Progenitor cell of endocrine pancreas (in vitro differentiated cells): ENCODE results near the gene CLEC4G. TPM values are rescaled to one million over a fixed set of nuclear protein-coding genes. Genes with fewer than 3 reads are reported as not detected.

ENCODE experiments used
- DNase-seq: peaks from one replicate; pipeline ENCODE4 v3.0.0; 2021; ENCODE audit warnings: low spot score; ENCODE audit not compliant: unreplicated experiment
- H3K27ac Mint-ChIP-seq: 2 replicates; pipeline ENCODE4 v1.8.0; 2021; ENCODE audit warnings: mild to moderate bottlenecking, moderate library complexity, mixed read lengths
- H3K27me3 Mint-ChIP-seq: 2 replicates; pipeline ENCODE4 v1.8.0; 2021; ENCODE audit warnings: mixed read lengths
- H3K36me3 Mint-ChIP-seq: 2 replicates; pipeline ENCODE4 v1.8.0; 2022; ENCODE audit warnings: mixed read lengths; ENCODE audit not compliant: insufficient read depth
- H3K4me1 Mint-ChIP-seq: 2 replicates; pipeline ENCODE4 v1.8.0; 2021; ENCODE audit warnings: low read depth, mixed read lengths
- H3K4me3 Mint-ChIP-seq: 2 replicates; pipeline ENCODE4 v1.8.0; 2021; ENCODE audit warnings: low read depth, mild to moderate bottlenecking, moderate library complexity, mixed read lengths
- H3K9me3 Mint-ChIP-seq: 2 replicates; pipeline ENCODE4 v1.8.0; 2021; ENCODE audit warnings: low read depth, mixed read lengths
- CTCF ChIP-seq: fragments of 200-600 bp; sonication (generic); IDR thresholded peaks from one replicate; pipeline ENCODE4 v1.5.0; 2021; ENCODE audit warnings: antibody characterized with exemption, mild to moderate bottlenecking; ENCODE audit not compliant: unreplicated experiment
- total RNA-seq: library from RNA; stranded (reverse); gene quantifications from 2 replicates; pipeline ENCODE4 v1.2.1, GENCODE V29; 2021

Gene CLEC4G
- total RNA-seq, 1 donor from 2014 or later: not detected

GRCh38 chr19:7731615-7732014, 295 bp downstream of the CLEC4G start:
- Mint-ChIP-seq H3K9me3 (no peaks in the 10 kb centered on the region), H3K4me3 (no peak overlapping the region), H3K27ac (no peak overlapping the region), H3K36me3 (no peaks in the 10 kb centered on the region), H3K4me1 (no peaks in the 10 kb centered on the region), H3K27me3 (peaks cover 85% of the 10 kb centered on the region)
- no peak for TF ChIP-seq CTCF
- no peak for DNase-seq

GRCh38 chr19:7731218-7731595, 703 bp downstream of the CLEC4G start:
- Mint-ChIP-seq H3K36me3 (no peaks in the 10 kb centered on the region), H3K4me3 (no peak overlapping the region)

GRCh38 chr19:7730286-7731217, 1.4 kb downstream of the CLEC4G start:
- TF ChIP-seq CTCF: no peak
- Mint-ChIP-seq H3K4me3 (no peak overlapping the region), H3K4me1 (no peaks in the 10 kb centered on the region), H3K27ac (no peak overlapping the region), H3K27me3 (peaks cover 81% of the 10 kb centered on the region), H3K36me3 (no peaks in the 10 kb centered on the region), H3K9me3 (no peaks in the 10 kb centered on the region)
- no peak for DNase-seq

More at GRCh38 chr19:7731218-7731595, 703 bp downstream of the CLEC4G start:
- TF ChIP-seq CTCF: no peak
- H3K9me3 Mint-ChIP-seq: no peaks in the 10 kb centered on the region
- peaks cover 84% of the 10 kb centered on the region for H3K27me3 Mint-ChIP-seq
- no peak overlapping the region for H3K27ac Mint-ChIP-seq
- no peaks in the 10 kb centered on the region for H3K4me1 Mint-ChIP-seq
- no peak for DNase-seq

- no peak for DNase-seq
- no peaks in the 10 kb centered on the region for H3K4me1 Mint-ChIP-seq
- TF ChIP-seq CTCF: no peak
- H3K27me3 Mint-ChIP-seq: peaks cover 76% of the 10 kb centered on the region
- no peak overlapping the region for H3K27ac Mint-ChIP-seq
- H3K9me3 Mint-ChIP-seq: no peaks in the 10 kb centered on the region
- H3K4me3 Mint-ChIP-seq: no peak overlapping the region
- no peaks in the 10 kb centered on the region for H3K36me3 Mint-ChIP-seq
These were observed 2.1 kb downstream of the CLEC4G start for GRCh38 chr19:7729831-7730285.

GRCh38 chr19:7729211-7729610, 2.7 kb downstream of the CLEC4G start:
- Mint-ChIP-seq H3K27me3 (peaks cover 74% of the 10 kb centered on the region), H3K4me1 (no peaks in the 10 kb centered on the region), H3K27ac (no peak overlapping the region), H3K9me3 (no peaks in the 10 kb centered on the region), H3K4me3 (no peak overlapping the region), H3K36me3 (no peaks in the 10 kb centered on the region)
- no peak for DNase-seq
- no peak for TF ChIP-seq CTCF
